Fibroblast of the aortic adventitia (primary cell): ENCODE results near the gene M6PR. TPM values are rescaled to one million over a fixed set of nuclear protein-coding genes. Genes with fewer than 3 reads are reported as not detected.
A peak's percentile ranks its signal among the peaks of the same experiment; 100 is the strongest.

Source experiments
- DNase-seq: peaks from one replicate; pipeline ENCODE4 v3.0.0-alpha.2; 2010; ENCODE audit warnings: low read depth
- H3K4me3 ChIP-seq: 2 replicates; pipeline ENCODE4 v1.5.1; 2011; ENCODE audit warnings: low read depth, mild to moderate bottlenecking, control low read depth, low read length, moderate library complexity
- total RNA-seq: library from RNA; depleted of rRNA; stranded (reverse); fragments of >200 nt; gene quantifications from 2 replicates; pipeline ENCODE4 v1.2.3, GENCODE V29; 2012; ENCODE audit warnings: low replicate concordance
- TF ChIP-seq, protein P1 (sequence below): IDR thresholded peaks from 2 replicates; pipeline ENCODE4 v1.5.1; 2011; ENCODE audit warnings: mild to moderate bottlenecking, low read length, control low read depth, inconsistent platforms; ENCODE audit not compliant: insufficient read depth

The M6PR gene
- total RNA-seq, 1 donor = 92.1 TPM

DNA sequence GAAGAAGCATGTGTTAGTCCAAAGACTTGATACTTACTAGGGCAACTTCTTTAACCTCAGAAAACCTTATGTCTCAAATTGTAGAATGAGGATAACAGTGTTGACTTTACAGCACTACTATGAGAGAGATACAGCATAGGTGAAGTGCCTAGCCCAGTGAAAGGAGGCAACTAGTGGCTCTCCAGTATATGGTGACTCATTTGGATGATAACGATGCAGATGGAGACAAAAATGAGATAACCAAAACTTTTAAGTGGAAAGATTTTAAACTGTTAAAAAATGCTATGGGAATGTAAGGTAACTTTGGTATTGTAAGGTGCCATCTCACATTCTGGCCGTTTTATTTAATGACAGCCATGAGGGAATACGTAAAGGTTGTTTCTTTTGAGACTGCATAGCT, 32.4 kb downstream of the M6PR start:
- no peak for DNase-seq
- TF ChIP-seq, protein P1, sequence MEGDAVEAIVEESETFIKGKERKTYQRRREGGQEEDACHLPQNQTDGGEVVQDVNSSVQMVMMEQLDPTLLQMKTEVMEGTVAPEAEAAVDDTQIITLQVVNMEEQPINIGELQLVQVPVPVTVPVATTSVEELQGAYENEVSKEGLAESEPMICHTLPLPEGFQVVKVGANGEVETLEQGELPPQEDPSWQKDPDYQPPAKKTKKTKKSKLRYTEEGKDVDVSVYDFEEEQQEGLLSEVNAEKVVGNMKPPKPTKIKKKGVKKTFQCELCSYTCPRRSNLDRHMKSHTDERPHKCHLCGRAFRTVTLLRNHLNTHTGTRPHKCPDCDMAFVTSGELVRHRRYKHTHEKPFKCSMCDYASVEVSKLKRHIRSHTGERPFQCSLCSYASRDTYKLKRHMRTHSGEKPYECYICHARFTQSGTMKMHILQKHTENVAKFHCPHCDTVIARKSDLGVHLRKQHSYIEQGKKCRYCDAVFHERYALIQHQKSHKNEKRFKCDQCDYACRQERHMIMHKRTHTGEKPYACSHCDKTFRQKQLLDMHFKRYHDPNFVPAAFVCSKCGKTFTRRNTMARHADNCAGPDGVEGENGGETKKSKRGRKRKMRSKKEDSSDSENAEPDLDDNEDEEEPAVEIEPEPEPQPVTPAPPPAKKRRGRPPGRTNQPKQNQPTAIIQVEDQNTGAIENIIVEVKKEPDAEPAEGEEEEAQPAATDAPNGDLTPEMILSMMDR = no peak
- no peak overlapping the region for H3K4me3 ChIP-seq

DNA sequence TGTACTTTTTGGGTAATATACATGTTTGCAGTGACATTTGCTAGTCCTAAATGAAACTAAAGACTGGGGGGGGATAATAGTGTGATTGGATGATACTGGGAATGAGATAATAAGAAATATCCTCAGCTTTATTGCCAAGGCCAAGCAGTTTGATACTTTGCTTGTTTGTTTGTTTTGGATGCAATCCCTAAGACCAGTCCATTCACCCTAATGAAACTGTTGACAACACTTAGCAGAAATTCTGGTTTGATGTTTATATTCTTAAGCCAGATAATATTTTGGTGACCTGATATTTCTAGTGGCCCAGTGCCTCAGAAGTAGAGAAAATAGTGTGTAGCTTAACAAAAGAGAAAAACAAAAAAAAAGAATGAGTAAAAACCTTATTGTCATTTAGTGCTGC, 33.3 kb downstream of the M6PR start:
- peak overlapping the region; percentile 42 for H3K4me3 ChIP-seq
- no peak for DNase-seq
- TF ChIP-seq, protein P1 = no peak

DNA sequence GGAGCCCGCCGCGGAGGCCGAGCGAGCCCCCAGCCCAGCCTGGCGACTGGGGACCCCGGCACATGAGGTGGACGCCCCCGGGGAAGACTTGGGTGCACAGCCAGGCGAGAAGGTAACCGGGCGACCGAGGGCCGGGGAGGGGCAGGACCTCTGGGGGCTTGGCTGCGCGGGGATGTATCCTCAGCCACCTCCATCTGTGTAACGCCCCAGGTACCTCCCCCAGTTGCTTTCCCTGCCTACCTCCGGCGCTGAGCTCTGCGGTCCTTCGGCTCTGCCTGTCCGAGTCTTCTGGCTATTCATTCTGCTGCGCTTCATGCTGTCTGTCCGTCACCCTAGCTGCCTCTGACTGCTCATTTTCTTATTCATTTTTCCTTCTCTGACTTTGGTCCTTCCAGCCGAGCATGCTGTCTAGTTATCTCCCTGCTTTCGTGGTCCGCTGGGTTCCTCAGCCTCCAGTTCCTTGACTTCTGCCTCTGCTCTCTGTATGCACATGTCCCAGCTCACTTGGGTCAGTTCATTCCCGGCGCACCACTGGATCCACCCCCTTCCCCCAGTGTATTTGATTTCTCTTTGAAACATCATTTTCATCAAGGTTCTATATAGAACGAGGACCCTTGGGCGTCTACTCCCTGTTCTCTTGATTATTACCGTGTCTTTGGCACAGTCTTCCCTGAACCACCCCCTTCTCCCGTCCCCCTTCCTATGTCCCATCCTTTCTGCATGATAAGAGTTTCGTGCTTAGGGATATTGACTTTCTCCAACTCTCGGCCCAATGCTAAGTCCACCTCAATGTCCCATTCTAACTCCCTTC, 34.5 kb downstream of the M6PR start:
- TF ChIP-seq, protein P1 = no peak
- peak; percentile 34 for DNase-seq
- H3K4me3 ChIP-seq = peak overlapping the region; percentile 90

DNA sequence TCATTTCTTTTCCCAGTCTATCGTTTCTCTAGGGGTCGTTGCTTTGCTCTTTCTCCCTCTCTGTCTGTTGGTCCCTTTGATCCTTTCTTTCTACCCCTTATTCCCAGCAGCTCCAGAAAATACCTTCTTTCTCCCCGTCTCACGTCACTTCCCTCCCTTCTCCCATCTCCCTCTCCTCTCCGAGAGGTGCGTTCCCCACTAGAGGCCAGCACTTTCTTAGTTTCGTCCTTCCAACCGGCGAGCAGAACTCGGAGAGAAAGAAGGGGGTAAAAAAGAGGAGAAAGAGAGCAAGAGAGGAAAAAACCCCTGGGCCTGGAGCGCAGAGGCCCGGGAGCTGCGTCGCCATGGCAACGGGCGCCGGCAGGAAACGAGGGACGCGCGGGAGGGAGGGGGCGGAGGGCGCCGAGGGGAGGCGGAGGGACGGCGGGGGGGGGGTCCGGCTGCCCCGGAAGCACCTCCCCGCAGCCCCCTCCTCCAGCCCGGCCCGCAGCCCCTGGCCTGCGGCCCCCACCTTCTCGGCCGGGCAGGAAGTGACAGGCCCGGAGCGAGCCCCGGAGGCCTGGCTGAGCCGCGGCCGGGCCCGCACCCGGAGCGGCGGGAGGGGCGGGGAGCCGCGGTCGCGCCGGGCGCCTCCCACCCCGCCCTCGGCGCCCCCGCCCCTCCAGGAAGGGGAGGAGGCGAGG, 35.3 kb downstream of the M6PR start, which contains the start of gene PHC1:
PHC1 (plus strand) TSS at position 477 of the 683 bp plus-strand sequence. CDS start 3,169 bp downstream, outside the sequence.
- TF ChIP-seq, protein P1 = peak; percentile 67
- DNase-seq = peak; percentile 72

DNA sequence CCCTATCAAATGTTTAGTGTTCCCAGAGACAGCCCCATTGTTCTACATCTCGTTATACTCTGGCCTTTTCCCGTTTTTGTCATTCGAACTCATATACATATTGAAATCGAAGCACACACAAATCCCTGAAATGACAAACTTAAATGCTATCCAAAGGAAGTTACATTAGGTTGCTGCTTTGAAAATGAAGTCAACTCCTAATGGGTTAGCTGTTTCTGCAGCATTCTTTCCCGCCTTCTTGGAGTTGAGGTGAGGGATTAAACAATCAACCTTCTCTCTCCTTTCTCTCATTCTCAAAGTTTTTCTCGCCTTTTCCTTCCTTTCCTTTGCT, 35.8 kb downstream of the M6PR start:
- peak overlapping the region; percentile 73 for H3K4me3 ChIP-seq
- DNase-seq = no peak
- TF ChIP-seq, protein P1 = no peak

More for the DNA sequence above, 35.3 kb downstream of the M6PR start, which contains the start of gene PHC1:
- H3K4me3 ChIP-seq = peak within 1 kb of the TSS; percentile 90

DNA sequence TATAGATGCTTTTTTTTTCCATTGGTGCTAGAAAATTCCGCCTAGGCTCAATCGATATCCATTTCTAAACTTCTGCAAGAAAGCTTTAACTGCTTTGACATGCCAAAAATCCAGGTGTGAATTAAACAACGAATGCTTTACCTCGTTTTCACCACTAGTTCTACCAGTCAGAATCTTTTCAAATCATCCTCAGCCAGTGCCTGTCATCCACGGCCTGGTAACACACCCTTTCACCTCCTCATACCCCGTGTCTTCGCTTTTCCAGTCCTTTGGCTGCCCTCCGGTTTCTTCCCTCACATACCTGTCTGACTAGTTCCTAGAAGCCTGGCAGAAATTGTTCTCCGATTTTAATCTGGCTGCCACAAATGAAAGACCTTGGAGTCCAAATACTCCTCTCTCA, 36.5 kb downstream of the M6PR start:
- no peak for DNase-seq
- peak overlapping the region; percentile 15 for H3K4me3 ChIP-seq
- TF ChIP-seq, protein P1 = peak; percentile 14
